ENCODE measurements around the gene CTSA.

Gene CTSA

DNA sequence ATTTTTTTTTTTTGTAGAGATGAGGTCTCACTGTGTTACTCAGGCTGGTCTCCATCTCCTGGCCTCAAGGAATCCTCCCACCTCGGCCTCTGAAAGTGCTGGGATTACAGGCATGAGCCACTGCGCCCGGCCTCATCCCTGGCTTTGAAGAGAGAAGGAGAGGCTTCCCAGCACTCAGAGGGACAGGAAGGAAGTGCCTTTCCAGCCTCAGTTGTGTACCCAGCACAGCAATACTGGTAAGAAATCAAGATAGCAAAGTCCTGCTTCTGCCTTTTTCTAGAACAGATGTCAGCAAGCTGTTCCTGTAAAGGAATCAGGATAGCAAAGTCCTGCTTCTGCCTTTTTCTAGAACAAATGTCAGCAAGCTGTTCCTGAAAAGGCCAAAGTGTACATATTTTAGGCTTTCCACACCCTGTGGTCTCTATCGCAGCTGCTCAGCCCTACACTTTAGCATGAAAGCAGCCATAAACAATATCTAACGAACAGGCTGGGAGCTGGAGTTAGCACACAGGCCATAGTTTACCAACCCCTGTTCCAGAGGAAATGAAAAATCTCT lies 27.1 kb downstream of the CTSA start:
- CTCF ChIA-PET, result interaction anchor here (0.8 to 3.8 kb wide), 4 partner anchors 10 to 50 kb away, joined by 3 to 14 read pairs (median 4); partner anchors contain the start of gene PCIF1
- WGBS (ENCODE audit: insufficient coverage), result 85% methylated on average over 5 of the region's 5 CpGs

DNA sequence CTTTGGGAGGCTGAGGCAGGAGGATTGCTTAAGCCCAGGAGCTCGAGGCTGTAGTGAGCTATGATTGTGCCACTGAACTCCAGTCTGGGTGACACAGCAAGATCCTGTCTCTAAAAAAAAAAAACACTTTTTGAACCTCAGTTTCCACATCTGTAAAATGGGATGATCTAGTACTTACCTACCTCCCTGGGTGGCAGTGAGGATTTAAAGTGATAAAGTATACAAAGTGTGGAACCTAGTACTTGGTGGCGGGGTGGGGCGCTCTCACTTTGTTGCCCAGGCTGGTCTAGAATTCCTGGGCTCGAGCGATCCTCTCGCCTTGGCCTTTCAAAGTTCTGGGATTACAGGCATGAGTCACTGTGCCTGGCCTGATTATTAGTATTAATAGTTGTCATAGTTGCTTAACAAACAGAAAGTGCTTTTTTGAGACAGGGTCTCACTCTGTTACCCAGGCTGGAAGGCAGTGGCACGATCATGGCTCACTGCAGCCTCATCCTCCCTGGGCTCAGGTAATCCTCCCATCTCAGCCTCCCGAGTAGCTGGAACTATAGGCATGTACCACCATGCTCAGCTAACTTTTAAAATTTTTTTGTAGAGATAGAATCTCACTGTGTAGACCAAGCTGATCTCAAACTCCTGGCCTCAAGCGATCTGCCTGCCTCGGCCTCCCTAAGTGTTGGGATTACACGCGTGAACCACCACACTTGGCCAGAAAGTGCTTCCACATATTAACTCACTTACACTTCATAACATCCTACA lies 27.8 kb downstream of the CTSA start:
- 98% methylated on average over 9 of the region's 12 CpGs for WGBS (ENCODE audit: insufficient coverage)

More for the DNA sequence above, 27.1 kb downstream of the CTSA start:
- no peak overlapping the region for H3K4me3 ChIP-seq (ENCODE audit: control insufficient read depth in 1 of 7, extremely low read depth in 1 of 7, insufficient read depth in 4 of 7, low read depth in 2 of 7, low read length in 6 of 7)
- H3K9me3 ChIP-seq (ENCODE audit: control extremely low read depth in 1 of 5, control insufficient read depth in 4 of 5, insufficient read depth in 2 of 5, low read depth in 1 of 5, low read length in 4 of 5), result no peaks in the 10 kb centered on the region
- peaks cover 5 to 14% (median 9%) of the 10 kb centered on the region in 4 experiments for H3K4me1 ChIP-seq (ENCODE audit: control extremely low read depth in 1 of 4, control insufficient read depth in 4 of 4, insufficient read depth in 4 of 4, low read length in 3 of 4)
- POLR2A ChIA-PET, result interaction anchor here (1.1 kb wide), 1 partner anchor 53 kb away, joined by 4 read pairs; no protein-coding TSS in a partner anchor
- no peak overlapping the region for H3K27ac ChIP-seq (ENCODE audit: insufficient read depth in 1 of 2, low read depth in 1 of 2, low read length in 2 of 2, poor library complexity in 1 of 2, severe bottlenecking in 2 of 2)
- no peaks in the 10 kb centered on the region for H3K27me3 ChIP-seq (replicated peaks in 2 of 5; ENCODE audit: control insufficient read depth in 4 of 5, insufficient read depth in 5 of 5, low read length in 4 of 5)
- no peak for DNase-seq
- H3K36me3 ChIP-seq (ENCODE audit: control insufficient read depth in 4 of 4, insufficient read depth in 4 of 4, low read length in 3 of 4), result no peaks in the 10 kb centered on the region

GRCh38 chr20:45919542-45920399 lies 28.6 kb downstream of the CTSA start:
- H3K36me3 ChIP-seq (ENCODE audit: control insufficient read depth in 4 of 4, insufficient read depth in 4 of 4, low read length in 3 of 4), result no peaks in the 10 kb centered on the region
- CTCF ChIA-PET, result interaction anchor here (0.8 to 3.8 kb wide), 3 partner anchors 8 to 95 kb away, joined by 3 to 14 read pairs (median 4); partner anchors contain the start of gene PCIF1
- no peaks in the 10 kb centered on the region for H3K27me3 ChIP-seq (replicated peaks in 2 of 5; ENCODE audit: control insufficient read depth in 4 of 5, insufficient read depth in 5 of 5, low read length in 4 of 5)
- H3K27ac ChIP-seq (ENCODE audit: insufficient read depth in 1 of 2, low read depth in 1 of 2, low read length in 2 of 2, poor library complexity in 1 of 2, severe bottlenecking in 2 of 2), result no peak overlapping the region
- POLR2A ChIA-PET, result interaction anchor here (2.1 kb wide), 1 partner anchor 14 kb away, joined by 7 read pairs; the partner anchor contains the start of gene PCIF1
- DNase-seq, result no peak
- peaks cover under 1 to 9% (median 5%) of the 10 kb centered on the region in 4 experiments for H3K4me1 ChIP-seq (ENCODE audit: control extremely low read depth in 1 of 4, control insufficient read depth in 4 of 4, insufficient read depth in 4 of 4, low read length in 3 of 4)
- WGBS (ENCODE audit: insufficient coverage), result 87% methylated on average over 9 of the region's 11 CpGs
- H3K9me3 ChIP-seq (ENCODE audit: control extremely low read depth in 1 of 5, control insufficient read depth in 4 of 5, insufficient read depth in 2 of 5, low read depth in 1 of 5, low read length in 4 of 5), result no peaks in the 10 kb centered on the region
- H3K4me3 ChIP-seq (ENCODE audit: control insufficient read depth in 1 of 7, extremely low read depth in 1 of 7, insufficient read depth in 4 of 7, low read depth in 2 of 7, low read length in 6 of 7), result no peak overlapping the region

More for the DNA sequence above, 27.8 kb downstream of the CTSA start:
- Histone ChIP-seq H3K36me3 (ENCODE audit: control insufficient read depth in 4 of 4, insufficient read depth in 4 of 4, low read length in 3 of 4) (no peaks in the 10 kb centered on the region), H3K4me3 (ENCODE audit: control insufficient read depth in 1 of 7, extremely low read depth in 1 of 7, insufficient read depth in 4 of 7, low read depth in 2 of 7, low read length in 6 of 7) (no peak overlapping the region), H3K9me3 (ENCODE audit: control extremely low read depth in 1 of 5, control insufficient read depth in 4 of 5, insufficient read depth in 2 of 5, low read depth in 1 of 5, low read length in 4 of 5) (no peaks in the 10 kb centered on the region), H3K27me3 (replicated peaks in 2 of 5; ENCODE audit: control insufficient read depth in 4 of 5, insufficient read depth in 5 of 5, low read length in 4 of 5) (no peaks in the 10 kb centered on the region), H3K27ac (ENCODE audit: insufficient read depth in 1 of 2, low read depth in 1 of 2, low read length in 2 of 2, poor library complexity in 1 of 2, severe bottlenecking in 2 of 2) (no peak overlapping the region), H3K4me1 (ENCODE audit: control extremely low read depth in 1 of 4, control insufficient read depth in 4 of 4, insufficient read depth in 4 of 4, low read length in 3 of 4) (peaks cover 5 to 14% (median 9%) of the 10 kb centered on the region in 4 experiments)
- ChIA-PET POLR2A (interaction anchor here (1.1 kb wide), 1 partner anchor 52 kb away, joined by 4 read pairs; no protein-coding TSS in a partner anchor), CTCF (interaction anchor here (0.8 to 3.8 kb wide), 4 partner anchors 9 to 49 kb away, joined by 3 to 14 read pairs (median 4); partner anchors contain the start of gene PCIF1)
- DNase-seq, result no peak

DNA sequence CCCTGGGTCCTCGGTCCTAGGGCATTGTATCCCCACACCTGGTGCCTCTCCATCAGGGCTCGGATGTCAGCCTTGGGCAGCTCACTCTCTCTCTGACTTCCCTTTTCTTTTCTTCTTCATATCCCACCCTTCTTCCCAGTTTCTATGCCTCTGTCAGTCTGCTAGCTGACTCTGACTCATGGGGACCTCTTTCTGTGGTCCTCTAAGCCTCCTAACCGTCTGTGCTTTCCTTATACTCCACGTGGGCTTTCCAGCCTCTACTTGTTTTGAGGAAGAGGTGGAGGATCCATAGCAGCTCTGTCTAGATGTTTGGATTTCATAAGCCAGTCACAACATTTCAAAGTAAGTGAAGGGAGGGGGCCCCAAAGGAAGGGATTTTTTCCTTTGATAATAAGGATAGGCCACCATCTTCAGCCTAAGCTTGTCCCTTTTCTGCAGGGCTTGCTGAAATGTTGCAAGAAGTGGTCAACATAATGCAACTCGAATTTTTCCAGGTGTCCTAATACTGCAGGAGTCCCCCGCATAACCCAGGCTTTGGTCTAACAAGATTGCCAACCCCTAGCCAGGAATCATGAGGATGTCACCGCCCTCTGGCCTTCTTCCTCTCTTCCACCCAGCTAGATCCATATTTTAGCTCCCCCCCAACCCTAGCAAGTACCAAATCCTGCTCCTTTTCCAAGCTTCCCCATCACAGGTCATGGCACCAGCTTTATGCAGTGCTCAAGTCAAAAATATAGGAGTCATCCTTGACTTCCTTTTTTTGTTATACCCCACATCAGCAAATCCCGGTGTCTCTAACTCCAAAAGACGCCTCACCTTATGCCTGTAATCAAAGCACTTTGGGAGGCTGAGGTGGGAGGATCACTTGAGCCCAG lies 29.6 kb downstream of the CTSA start:
- Histone ChIP-seq H3K9me3 (ENCODE audit: control extremely low read depth in 1 of 5, control insufficient read depth in 4 of 5, insufficient read depth in 2 of 5, low read depth in 1 of 5, low read length in 4 of 5) (no peaks in the 10 kb centered on the region), H3K4me1 (ENCODE audit: control extremely low read depth in 1 of 4, control insufficient read depth in 4 of 4, insufficient read depth in 4 of 4, low read length in 3 of 4) (peaks cover 0 to 5% (median 1%) of the 10 kb centered on the region in 4 experiments), H3K36me3 (ENCODE audit: control insufficient read depth in 4 of 4, insufficient read depth in 4 of 4, low read length in 3 of 4) (no peaks in the 10 kb centered on the region), H3K27ac (ENCODE audit: insufficient read depth in 1 of 2, low read depth in 1 of 2, low read length in 2 of 2, poor library complexity in 1 of 2, severe bottlenecking in 2 of 2) (no peak overlapping the region), H3K27me3 (replicated peaks in 2 of 5; ENCODE audit: control insufficient read depth in 4 of 5, insufficient read depth in 5 of 5, low read length in 4 of 5) (no peaks in the 10 kb centered on the region), H3K4me3 (ENCODE audit: control insufficient read depth in 1 of 7, extremely low read depth in 1 of 7, insufficient read depth in 4 of 7, low read depth in 2 of 7, low read length in 6 of 7) (no peak overlapping the region)
- POLR2A ChIA-PET, result interaction anchor here (2.1 kb wide), 1 partner anchor 13 kb away, joined by 7 read pairs; the partner anchor contains the start of gene PCIF1
- DNase-seq, result no peak
- 83% methylated on average over 9 of the region's 9 CpGs for whole genome bisulfite sequencing (ENCODE audit: insufficient coverage)
- CTCF ChIA-PET, result interaction anchor here (0.8 to 1.1 kb wide), 3 partner anchors 13 to 96 kb away, joined by 3 to 4 read pairs (median 4); no protein-coding TSS in a partner anchor

DNA sequence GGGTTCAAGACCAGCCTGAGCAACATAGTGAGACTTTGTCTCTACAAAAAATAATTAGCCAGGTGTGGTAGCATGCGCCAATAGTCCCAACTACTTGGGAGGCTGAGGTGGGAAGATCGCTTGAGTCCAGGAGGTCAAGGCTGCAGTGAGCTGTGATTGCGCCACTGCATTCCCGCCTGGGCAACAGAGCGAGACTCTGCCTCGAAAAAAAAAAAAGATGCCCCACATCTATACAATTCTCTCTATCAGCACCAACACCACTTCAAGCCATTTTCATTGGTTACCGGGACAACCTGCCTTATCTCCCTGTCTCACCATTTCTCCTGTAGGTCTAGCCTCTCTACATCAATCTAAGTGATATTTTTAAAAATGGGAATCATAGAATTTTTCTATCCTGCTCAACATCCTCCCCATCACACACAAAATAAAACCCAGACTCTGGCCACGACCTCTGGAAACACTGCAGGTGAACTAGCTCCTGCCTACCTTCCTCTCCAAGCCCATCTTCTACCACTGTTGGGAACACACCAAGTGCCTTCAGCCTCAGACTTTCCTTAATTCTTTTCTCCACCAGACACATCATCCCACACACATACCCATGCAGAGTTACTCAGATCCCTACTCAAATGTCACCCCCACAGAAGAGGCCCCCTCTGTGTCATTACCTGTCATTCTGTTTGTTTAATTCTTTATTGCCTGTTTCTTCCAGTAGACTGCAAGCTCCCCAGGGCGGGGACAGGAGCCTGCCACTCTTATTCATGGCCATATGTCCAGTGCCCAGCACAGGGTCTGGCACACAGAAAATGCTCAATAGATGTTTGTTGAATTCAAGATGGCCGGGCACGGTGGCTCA lies 30.4 kb downstream of the CTSA start:
- H3K27ac ChIP-seq (ENCODE audit: insufficient read depth in 1 of 2, low read depth in 1 of 2, low read length in 2 of 2, poor library complexity in 1 of 2, severe bottlenecking in 2 of 2), result no peak overlapping the region
- ChIA-PET POLR2A (interaction anchor here (0.6 to 2.1 kb wide), 2 partner anchors 12 to 75 kb away, joined by 3 to 7 read pairs; partner anchors contain the start of gene PCIF1), CTCF (interaction anchor here (0.8 to 1.1 kb wide), 3 partner anchors 12 to 93 kb away, joined by 3 to 4 read pairs (median 4); no protein-coding TSS in a partner anchor)
- no peak overlapping the region for H3K4me3 ChIP-seq (ENCODE audit: control insufficient read depth in 1 of 7, extremely low read depth in 1 of 7, insufficient read depth in 4 of 7, low read depth in 2 of 7, low read length in 6 of 7)
- no peak for DNase-seq
- H3K9me3 ChIP-seq (ENCODE audit: control extremely low read depth in 1 of 5, control insufficient read depth in 4 of 5, insufficient read depth in 2 of 5, low read depth in 1 of 5, low read length in 4 of 5), result no peaks in the 10 kb centered on the region
- no peaks in the 10 kb centered on the region for H3K27me3 ChIP-seq (replicated peaks in 2 of 5; ENCODE audit: control insufficient read depth in 4 of 5, insufficient read depth in 5 of 5, low read length in 4 of 5)
- H3K4me1 ChIP-seq (ENCODE audit: control extremely low read depth in 1 of 4, control insufficient read depth in 4 of 4, insufficient read depth in 4 of 4, low read length in 3 of 4), result peaks cover 0 to 5% (median 1%) of the 10 kb centered on the region in 4 experiments
- no peaks in the 10 kb centered on the region for H3K36me3 ChIP-seq (ENCODE audit: control insufficient read depth in 4 of 4, insufficient read depth in 4 of 4, low read length in 3 of 4)
- WGBS (ENCODE audit: insufficient coverage), result 83% methylated on average over 8 of the region's 11 CpGs
